DMS79 (cell line): ENCODE measurements around the gene GPR176.
"Not testable (repeated sequence)": the region's sequence is repeated elsewhere in the genome, so short reads cannot be mapped to it uniquely, and the experiment has no call there.

Experiments used
- DNase-seq: peaks from one replicate; lab custom pipeline; 2025; lab: John Stamatoyannopoulos, UW

GPR176 gene

GRCh38 chr15:39857132-39857531, 62.9 kb downstream of the GPR176 start:
- no peak for DNase-seq

GRCh38 chr15:39856357-39856756, 63.7 kb downstream of the GPR176 start:
- DNase-seq, result no peak

GRCh38 chr15:39855400-39855799, 64.7 kb downstream of the GPR176 start:
- no peak for DNase-seq

GRCh38 chr15:39854161-39854560, 65.9 kb downstream of the GPR176 start:
- no peak for DNase-seq

- no peak for DNase-seq
Observed at GRCh38 chr15:39852250-39852649, 67.8 kb downstream of the GPR176 start.

- no peak for DNase-seq
Observed at GRCh38 chr15:39851500-39852092, 68.5 kb downstream of the GPR176 start.

GRCh38 chr15:39850436-39850835, 69.6 kb downstream of the GPR176 start:
- no peak for DNase-seq

- DNase-seq, result no peak
Observed at GRCh38 chr15:39846108-39846507, 74.0 kb downstream of the GPR176 start.

GRCh38 chr15:39845582-39845981, 74.5 kb downstream of the GPR176 start:
- no peak for DNase-seq

- no peak for DNase-seq
Observed at GRCh38 chr15:39843565-39843964, 76.5 kb downstream of the GPR176 start.

GRCh38 chr15:39837454-39837853, 82.6 kb downstream of the GPR176 start:
- DNase-seq, result no peak

- DNase-seq, result no peak
Observed at GRCh38 chr15:39835550-39835949, 84.5 kb downstream of the GPR176 start.

- no peak for DNase-seq
Observed at GRCh38 chr15:39834256-39834655, 85.8 kb downstream of the GPR176 start.

- no peak for DNase-seq
Observed at GRCh38 chr15:39833515-39833981, 86.5 kb downstream of the GPR176 start.

GRCh38 chr15:39830166-39830565, 89.9 kb downstream of the GPR176 start:
- peak; percentile 22 for DNase-seq

- DNase-seq, result peak; percentile 54
Observed at GRCh38 chr15:39828374-39828931, 91.6 kb downstream of the GPR176 start.

GRCh38 chr15:39826975-39827374, 93.1 kb downstream of the GPR176 start:
- DNase-seq, result no peak

GRCh38 chr15:39823634-39824033, 96.4 kb downstream of the GPR176 start:
- DNase-seq, result no peak

- DNase-seq, result no peak
Observed at GRCh38 chr15:39820050-39820602, 99.9 kb downstream of the GPR176 start.

GRCh38 chr15:39819533-39819932, 100.5 kb downstream of the GPR176 start:
- DNase-seq, result no peak

GRCh38 chr15:39817892-39818291, 102.2 kb downstream of the GPR176 start:
- no peak for DNase-seq

GRCh38 chr15:39814489-39814888, 105.6 kb downstream of the GPR176 start:
- DNase-seq, result no peak

GRCh38 chr15:39812651-39813050, 107.4 kb downstream of the GPR176 start:
- not testable (repeated sequence) for DNase-seq

- DNase-seq, result no peak
Observed at GRCh38 chr15:39808909-39809308, 111.2 kb downstream of the GPR176 start.
